ENCODE data around the gene RCL1. TPM values are rescaled to one million over a fixed set of nuclear protein-coding genes. Genes with fewer than 3 reads are reported as not detected.
"Not testable (repeated sequence)": the region's sequence is repeated elsewhere in the genome, so short reads cannot be mapped to it uniquely, and the experiment has no call there.

RCL1 gene
- total RNA-seq, 1 experiment from 2014 or later: 52.2 TPM

DNA sequence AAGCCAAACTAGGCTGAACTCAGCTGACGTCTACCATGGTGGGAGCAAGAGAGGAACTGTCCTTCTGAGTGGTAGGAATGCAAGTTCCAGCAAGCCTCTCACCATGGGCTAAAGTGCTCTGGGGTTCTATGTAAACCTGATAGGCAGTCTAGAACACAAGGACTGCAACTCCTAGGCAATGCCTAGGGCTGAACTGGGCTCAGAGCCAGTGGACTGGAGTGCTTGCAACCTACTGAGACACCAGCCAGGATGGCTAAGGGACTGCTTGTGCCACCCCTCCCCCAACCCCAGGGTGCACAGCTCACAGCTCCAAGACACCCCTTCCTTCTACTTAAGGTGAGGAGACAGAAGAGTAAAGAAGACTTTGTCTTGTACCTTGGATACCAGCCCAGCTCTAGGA lies 12.1 kb upstream of the RCL1 start:
- Histone ChIP-seq H3K9ac (ENCODE audit: low read length) (no peak overlapping the region), H4K20me1 (ENCODE audit: low read length) (no peaks in the 10 kb centered on the region), H3F3A (ENCODE audit: low read length, unreplicated experiment) (no peaks in the 10 kb centered on the region), H3K27ac (ENCODE audit: low read length) (no peak overlapping the region), H3K9me3 (ENCODE audit: low read length) (no peaks in the 10 kb centered on the region), H3K36me3 (ENCODE audit: low read depth, low read length) (no peaks in the 10 kb centered on the region), H3K27me3 (ENCODE audit: low read length) (no peaks in the 10 kb centered on the region), H3K4me3 (ENCODE audit: low read length) (no peak overlapping the region), H3K4me1 (ENCODE audit: insufficient read depth, low read length) (no peaks in the 10 kb centered on the region), H2AFZ (ENCODE audit: low read length) (no peak overlapping the region), H3K4me2 (ENCODE audit: low read length) (no peak overlapping the region), H3K79me2 (ENCODE audit: low read length) (no peaks in the 10 kb centered on the region), H3K9me2 (replicated peaks; ENCODE audit: low read length) (no peaks in the 10 kb centered on the region)
- ATAC-seq (no peak), DNase-seq (no peak)
- TF ChIP-seq EZH2phosphoT487 (IDR thresholded peaks at IDR 0.05; ENCODE audit: borderline replicate concordance, low read length) (no peak), EZH2 (IDR thresholded peaks at IDR 0.05; ENCODE audit: low read length, unreplicated experiment) (no peak), CTCF (conservative IDR thresholded peaks at IDR 0.05; ENCODE audit: low read depth, low read length) (no peak)
- POLR2A ChIA-PET (ENCODE audit: unreplicated experiment): no interaction called here
- CTCF ChIA-PET: no interaction called here
- intact Hi-C loops (cut with micrococcal nuclease): no loop called here
- BruUV-seq (replicated peaks): no TSS peak

DNA sequence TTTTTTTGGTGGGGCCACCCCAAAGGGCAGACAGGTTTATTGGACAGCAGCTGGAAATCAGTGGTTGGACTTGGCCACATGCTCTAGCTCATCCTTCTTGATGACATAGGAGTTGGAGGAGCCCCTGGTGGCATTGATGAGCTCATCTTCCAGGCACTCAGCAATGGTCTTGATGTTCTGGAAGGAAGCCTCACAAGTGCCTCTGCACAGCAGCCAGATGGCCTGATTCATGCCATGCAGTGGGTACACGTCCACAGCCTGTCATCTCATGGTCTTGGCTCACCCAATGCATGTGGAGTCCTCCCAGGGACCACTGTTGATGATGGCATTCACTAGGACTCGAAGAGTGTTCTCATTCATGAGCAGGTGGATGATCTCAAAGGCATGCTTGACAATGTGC lies 11.3 kb upstream of the RCL1 start:
- ChIA-PET POLR2A (ENCODE audit: unreplicated experiment) (no interaction called here), CTCF (no interaction called here)
- Histone ChIP-seq H3K9me3 (ENCODE audit: low read length) (no peaks in the 10 kb centered on the region), H3F3A (ENCODE audit: low read length, unreplicated experiment) (no peaks in the 10 kb centered on the region), H3K27me3 (ENCODE audit: low read length) (no peaks in the 10 kb centered on the region), H3K4me3 (ENCODE audit: low read length) (no peak overlapping the region), H3K36me3 (ENCODE audit: low read depth, low read length) (no peaks in the 10 kb centered on the region), H3K4me2 (ENCODE audit: low read length) (no peak overlapping the region), H4K20me1 (ENCODE audit: low read length) (no peaks in the 10 kb centered on the region), H3K79me2 (ENCODE audit: low read length) (no peaks in the 10 kb centered on the region), H2AFZ (ENCODE audit: low read length) (no peak overlapping the region), H3K9ac (ENCODE audit: low read length) (no peak overlapping the region), H3K4me1 (ENCODE audit: insufficient read depth, low read length) (no peaks in the 10 kb centered on the region), H3K27ac (ENCODE audit: low read length) (no peak overlapping the region), H3K9me2 (replicated peaks; ENCODE audit: low read length) (no peaks in the 10 kb centered on the region)
- DNase-seq (no peak), ATAC-seq (no peak)
- TF ChIP-seq CTCF (conservative IDR thresholded peaks at IDR 0.05; ENCODE audit: low read depth, low read length) (no peak), EZH2 (IDR thresholded peaks at IDR 0.05; ENCODE audit: low read length, unreplicated experiment) (no peak), EZH2phosphoT487 (IDR thresholded peaks at IDR 0.05; ENCODE audit: borderline replicate concordance, low read length) (no peak)
- BruUV-seq (replicated peaks): no TSS peak
- intact Hi-C loops (cut with micrococcal nuclease): no loop called here

- H3K27me3 ChIP-seq (ENCODE audit: low read length); H3K4me3 ChIP-seq (ENCODE audit: low read length); POLR2A ChIA-PET (ENCODE audit: unreplicated experiment); H3K4me2 ChIP-seq (ENCODE audit: low read length); H3K79me2 ChIP-seq (ENCODE audit: low read length); CTCF ChIA-PET; H3F3A ChIP-seq (ENCODE audit: low read length, unreplicated experiment); DNase-seq; H3K9me2 ChIP-seq (replicated peaks; ENCODE audit: low read length); intact Hi-C loops (cut with micrococcal nuclease); H2AFZ ChIP-seq (ENCODE audit: low read length); ATAC-seq; BruUV-seq (replicated peaks); H3K9ac ChIP-seq (ENCODE audit: low read length); H3K9me3 ChIP-seq (ENCODE audit: low read length); H3K4me1 ChIP-seq (ENCODE audit: insufficient read depth, low read length); H4K20me1 ChIP-seq (ENCODE audit: low read length); H3K36me3 ChIP-seq (ENCODE audit: low read depth, low read length); H3K27ac ChIP-seq (ENCODE audit: low read length): not testable (repeated sequence)
Measured at GRCh38 chr9:4783191-4783590, 9.6 kb upstream of the RCL1 start.

Measured in PC-3 (cell line).